GM21576 (cell line): Measurements from ENCODE around the gene CFAP410.

Experiments
- ATAC-seq: cut with Tn5 transposase; IDR thresholded peaks from one replicate; pipeline ENCODE4 v1.9.1; 2021; ENCODE audit warnings: mild to moderate bottlenecking, moderate library complexity; ENCODE audit not compliant: unreplicated experiment

The CFAP410 gene

DNA sequence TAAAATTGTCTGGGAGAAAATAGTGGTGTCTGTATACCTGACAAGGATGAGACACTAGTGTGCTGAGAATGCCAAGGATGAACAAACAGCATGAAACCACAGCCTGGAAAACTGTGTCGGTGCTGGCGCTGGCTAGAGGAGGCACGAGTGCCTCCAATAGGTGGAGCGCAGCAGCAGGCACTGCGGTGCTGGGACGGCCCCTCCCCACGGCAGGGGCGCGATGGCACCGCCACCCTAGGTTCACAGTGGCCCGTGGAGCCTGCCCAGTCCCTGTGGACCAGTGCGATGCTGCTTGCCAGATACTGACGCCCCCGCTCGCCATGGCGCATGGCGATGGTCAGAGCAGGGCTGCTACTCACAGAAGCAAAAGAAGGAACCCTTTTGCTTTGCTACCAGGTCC, 6.8 kb downstream of the CFAP410 start:
- ATAC-seq, result no peak

DNA sequence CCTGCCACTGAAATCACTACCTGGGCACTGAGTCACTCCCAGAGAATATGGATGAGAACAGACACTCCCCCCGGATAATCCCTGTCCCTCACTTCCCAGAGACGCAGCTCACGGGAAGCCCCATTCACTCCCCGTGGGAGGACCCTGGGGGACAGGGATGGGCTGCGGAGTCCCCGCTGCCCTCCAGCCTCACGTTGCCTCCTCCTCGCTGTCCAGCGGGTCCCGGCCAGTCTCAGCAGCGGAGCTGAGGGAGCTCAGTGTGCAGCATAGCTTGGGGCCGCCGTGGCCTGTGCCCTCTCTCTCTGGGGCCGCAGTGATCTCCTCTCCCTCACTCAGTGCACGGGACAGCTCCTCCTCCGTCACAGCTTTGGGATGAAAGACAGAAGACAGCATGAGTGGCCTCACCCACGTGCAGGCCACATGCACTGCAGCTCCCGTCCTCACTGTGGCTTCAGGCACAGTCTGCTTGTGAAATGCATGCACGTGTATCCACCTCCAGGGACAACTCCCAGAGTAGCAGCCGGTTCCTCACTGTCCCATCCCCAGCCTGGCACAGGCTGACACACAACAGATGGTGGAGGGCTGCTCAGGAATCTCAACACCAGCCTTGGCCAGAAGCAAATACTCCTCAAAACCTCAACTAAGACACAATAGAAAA, 7.4 kb downstream of the CFAP410 start:
- ATAC-seq, result no peak

DNA sequence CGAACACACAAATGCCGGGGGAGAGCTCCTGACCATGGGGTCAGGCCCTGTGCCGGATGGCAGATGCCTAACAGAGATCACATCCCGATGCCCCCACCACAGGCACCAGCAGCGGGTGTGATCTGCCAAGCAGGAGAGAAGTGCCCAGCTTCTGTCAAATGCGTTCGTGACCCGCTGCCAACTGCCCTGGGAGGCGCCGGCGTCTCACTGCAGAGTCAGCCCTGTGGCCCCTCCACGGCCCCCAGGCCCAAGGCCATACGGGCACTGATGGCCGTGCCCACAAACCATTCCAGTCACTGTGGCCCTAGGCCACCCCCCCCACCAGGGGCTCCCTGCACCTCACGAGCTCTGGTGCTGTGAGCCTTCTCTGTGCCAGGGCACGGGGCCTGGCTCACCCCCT, 8.0 kb downstream of the CFAP410 start:
- no peak for ATAC-seq

DNA sequence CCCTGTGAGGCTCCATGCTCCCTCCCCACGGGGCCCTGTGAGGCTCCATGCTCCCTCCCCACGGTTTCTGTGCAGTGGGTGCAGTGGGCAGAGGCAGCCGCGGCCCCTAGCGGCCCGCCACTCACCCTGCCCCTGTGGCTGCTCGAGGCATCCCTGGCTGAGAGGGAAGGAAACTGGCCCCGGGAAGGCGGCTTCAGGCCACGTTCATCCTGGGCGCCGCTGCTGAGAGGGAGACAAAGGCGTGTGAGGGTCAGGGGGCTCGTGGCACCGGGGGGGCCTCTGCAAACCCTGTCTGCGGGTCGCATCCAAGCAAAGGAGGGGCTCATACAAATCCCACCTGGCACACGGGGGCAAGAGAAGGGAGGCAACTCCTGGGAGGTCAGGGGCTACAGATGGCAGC, 8.5 kb downstream of the CFAP410 start:
- ATAC-seq, result no peak

DNA sequence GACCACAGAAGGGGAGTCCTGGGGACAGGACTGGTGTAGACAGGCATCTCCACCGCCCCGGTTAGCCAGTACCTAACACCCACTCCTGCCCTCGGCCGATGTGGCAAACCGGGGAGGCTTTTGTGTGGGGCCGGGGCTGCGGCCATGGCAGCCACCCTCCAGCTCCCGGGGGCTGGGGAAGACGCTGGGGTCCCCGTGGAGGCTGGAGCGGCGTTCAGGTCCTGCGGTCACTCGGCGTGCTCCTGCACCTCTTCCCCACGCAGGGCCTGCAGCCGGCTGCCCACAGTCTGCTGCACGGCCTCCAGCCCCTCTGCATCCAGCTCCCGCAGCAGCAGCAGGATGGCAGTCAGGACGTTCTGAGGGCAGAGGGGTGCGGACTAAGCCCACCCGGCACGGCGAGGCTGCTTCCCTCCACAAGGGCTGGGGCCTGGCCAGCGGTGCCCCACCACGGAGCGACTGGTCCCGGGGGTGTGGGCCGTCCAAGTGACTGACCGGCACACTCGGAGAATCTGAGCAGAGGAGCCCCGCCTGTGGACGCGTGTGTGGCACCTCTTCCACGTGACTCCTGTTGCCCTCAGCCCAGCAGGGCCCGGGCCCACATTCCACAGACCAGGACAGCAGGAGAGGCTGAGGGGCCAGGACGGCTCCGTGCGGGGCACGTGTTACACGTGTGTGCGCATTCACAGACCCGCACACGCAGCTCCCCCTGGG, 9.1 kb downstream of the CFAP410 start:
- no peak for ATAC-seq

DNA sequence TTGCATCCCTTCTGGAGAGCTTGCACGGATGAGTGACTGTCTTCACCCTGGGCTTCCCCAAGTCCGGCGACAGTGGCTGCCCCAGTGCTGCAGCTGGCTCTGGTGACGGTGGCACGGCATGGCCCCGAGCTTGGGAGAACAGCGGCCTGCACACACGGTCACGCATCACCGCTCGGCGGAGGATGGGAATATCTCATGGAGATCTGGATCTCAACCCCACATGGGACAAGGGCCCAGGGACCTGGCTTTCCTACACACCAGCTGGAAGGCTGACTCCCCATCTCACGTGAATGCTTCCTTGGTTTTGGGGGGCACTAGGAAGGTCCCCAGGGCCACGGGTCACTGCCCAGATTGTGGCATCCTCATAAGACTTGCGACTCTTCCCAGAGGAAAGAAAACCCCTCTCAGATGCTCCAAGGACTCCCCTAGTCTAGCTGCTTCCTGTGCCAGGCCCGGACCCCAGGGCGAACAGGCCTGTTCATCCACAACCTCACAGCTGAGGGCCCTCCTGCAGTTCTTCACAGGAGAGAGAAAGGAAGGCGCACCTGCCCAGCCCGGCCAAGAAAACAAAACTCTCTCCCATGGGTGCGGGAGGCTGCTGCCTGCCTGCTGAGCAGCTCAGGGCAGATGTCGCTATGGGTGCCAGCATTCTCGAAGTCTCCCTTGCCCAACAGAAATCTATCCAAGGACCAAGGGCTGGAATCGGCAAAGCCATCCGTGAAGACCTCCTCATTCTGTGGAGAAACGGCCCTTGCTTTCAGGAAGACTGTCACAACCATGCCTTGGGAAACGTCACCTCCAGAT, 9.9 kb downstream of the CFAP410 start:
- ATAC-seq, result no peak

DNA sequence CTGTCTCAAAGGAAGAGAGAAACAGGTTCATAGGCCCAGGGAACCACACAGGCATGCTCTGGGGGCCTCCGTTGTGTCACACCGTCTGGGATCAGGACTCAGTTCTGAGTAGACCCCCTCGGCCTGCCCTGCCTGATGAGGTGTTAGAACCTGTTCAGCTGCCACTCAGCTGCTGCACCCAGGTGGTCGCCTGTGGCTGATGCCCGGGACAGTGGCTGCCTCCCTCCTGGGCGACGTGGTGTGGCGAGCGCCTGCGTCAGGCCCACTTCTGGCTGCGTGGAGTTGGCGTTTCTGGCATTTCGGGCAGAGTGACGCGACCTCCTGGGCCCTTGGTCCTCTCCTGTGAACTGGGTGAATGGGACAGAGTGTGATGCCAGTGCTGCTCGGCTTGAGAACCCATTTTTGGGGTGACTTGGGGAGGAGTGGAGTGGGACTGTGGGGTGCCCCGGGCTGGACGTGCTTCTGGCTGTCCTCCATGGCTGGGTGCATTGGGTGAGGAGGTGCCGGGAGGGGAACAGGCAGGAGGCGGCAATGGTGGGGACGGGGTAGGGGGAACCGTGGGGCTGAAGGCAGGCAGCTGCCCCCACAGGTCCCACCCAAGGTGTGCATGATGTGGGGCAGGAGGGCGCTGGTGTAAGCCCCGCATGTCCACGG, 10.8 kb downstream of the CFAP410 start:
- no peak for ATAC-seq

DNA sequence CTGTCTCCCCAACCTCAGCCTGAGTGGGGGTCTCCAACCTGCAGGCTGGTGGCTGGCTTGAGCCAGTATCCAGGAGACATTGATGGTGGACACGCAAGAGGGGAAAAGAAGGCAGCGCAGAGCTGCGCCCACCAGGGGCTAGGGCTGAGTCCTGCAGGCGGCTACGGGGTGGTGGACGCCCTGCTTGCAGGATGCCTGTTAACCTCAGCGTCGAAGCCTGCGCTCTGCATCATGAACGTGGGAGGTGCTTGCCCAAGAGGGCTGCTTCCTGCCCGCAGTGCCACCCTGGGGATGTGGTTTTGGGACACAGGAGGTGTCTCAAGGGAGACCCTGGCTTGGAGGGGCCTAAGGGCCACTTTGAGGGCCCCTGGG, 11.6 kb downstream of the CFAP410 start:
- ATAC-seq, result no peak

DNA sequence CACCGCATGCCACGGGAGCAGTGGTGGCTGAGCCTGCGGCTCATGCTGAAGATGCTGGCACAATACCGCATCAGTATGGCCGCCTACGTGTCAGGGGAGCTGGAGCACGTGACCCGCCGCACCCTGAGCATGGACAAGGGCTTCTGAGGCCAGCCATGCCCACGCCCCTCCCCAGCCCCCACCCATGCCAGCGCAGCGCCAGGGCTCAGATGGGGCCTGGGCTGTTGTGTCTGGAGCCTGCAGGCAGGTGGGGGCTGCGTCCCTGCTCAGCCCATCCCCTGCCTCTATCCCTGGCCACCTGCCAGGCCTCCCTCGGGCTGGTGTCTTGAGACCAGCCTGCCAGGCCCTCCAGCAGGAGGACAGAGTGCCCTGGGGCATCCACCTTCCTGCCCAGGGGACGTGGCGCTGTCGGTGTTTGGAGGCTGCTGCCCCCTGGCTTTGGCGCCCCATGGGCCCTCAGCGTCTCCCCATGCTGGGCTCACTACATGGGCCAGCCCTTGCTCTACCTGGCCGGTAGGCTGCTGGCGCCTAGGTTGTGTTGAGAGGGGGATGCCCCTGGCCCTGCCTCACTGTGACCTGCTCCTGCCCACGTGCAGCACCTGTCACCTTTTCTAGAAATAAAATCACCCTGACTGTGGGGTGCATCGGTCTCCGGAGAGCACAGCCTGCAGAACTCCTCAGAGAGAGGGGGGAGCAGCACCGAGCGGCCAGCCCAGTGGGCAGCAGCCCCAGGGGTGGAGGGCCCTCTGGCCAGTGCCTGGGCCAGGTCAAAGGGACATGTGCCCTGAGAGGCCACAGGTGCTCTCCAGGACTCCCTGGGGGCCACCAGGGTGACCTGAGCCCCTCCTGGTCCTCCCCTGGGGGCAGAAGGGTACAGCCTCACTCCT, 12.2 kb downstream of the CFAP410 start:
- ATAC-seq, result no peak

DNA sequence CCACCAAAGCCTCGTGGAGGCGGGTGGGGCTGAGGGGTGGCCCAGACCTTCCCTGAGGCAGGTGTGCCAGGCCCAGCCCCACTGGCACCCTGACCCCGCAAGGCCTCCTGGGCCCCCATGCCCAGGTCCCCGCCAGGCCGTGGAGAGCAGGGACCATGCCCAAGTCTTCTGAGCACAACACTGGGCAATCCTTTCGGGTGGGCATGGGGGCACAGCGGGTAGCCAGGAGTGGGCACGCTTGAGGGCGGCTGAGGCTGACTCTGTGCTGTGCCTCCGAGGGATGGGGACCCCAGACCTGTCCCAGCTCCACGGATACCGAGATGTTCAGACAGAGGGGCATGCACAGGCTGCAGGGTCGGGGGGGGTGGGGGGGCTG, 12.9 kb downstream of the CFAP410 start:
- no peak for ATAC-seq

DNA sequence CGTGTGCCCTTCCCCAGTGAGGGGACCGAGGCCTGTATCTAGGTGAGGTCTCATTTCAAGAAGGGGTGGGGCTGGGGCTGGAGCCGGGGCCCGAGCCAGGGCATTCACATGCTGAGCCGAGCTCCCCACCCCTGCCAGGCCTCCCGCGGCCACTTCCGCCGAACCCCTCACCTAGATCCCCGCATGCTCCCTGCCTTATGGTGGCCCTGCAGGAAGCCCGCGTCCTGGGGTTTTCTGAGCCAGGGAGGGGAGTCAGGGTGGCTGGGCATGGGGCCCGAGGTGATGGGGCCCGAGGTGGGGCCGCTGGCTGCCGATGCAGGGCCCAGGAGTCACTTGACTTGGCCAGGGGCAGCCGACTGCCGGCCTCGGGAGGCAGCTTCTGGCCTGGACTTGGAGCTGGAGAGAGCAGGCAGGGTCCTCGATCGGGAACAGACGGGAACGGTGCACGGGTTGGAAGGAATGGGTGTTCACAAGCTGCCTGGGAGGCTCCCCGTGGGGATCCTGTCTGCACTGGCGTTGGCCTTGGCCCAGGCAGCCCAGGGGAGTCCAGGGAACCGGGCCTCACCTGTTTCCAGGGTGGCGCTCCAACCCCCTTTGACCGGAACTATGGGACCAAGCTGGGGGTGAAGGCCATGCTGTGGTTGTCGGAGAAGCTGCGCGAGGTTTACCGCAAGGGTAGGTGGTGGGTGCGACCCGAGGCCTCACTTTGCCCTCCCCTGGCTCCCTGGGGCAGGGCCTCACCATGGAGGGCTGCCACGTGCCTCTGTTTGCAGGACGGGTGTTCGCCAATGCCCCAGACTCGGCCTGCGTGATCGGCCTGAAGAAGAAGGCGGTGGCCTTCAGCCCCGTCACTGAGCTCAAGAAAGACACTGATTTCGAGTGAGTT, 13.6 kb downstream of the CFAP410 start:
- ATAC-seq, result no peak

DNA sequence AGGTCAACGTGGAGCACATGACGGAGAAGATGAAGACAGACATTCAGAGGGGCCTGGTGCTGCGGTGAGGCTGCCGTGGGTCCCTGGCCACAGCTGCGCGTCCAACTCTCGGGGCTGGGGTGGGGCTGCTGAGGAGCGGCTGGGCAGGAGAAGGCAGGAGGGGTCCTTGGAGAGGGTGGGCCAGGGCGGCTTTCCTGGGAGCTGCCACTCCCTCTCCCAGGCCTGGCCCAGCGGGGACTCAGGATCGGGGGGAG, 14.4 kb downstream of the CFAP410 start:
- ATAC-seq, result no peak

DNA sequence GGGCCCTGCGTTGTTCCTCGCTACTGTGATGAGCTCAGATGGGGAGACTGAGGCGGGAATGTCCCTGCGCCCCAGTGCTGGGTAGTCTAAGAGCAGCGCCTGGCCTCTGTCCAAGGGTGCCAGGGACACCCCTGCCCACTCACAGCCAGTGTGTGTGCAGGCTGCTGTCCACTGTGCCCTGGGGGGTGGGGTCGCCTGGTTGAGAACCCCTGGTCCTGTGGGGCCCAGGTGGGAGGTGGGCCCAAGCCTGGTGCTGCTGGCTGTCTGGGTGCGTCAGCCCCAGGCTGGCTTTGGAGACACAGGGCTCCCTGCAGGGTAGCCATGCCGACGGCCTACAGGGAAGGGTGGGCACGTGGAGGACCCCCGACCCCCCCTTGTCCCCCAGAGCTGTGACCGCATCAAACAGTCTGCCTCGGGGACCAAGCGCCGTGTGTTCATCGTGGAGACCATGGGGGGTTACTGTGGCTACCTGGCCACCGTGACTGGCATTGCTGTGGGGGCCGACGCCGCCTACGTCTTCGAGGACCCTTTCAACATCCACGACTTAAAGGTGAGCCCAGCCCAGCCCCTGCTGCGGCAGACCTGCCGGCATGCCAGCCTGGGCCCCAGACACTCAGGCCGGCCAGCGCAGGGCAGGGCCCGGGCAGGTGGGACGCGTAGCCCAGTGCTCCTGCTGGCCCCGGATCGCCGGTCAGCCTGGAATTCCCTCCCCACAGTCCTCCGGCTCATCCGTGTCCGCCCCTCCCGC, 14.9 kb downstream of the CFAP410 start:
- ATAC-seq, result no peak

DNA sequence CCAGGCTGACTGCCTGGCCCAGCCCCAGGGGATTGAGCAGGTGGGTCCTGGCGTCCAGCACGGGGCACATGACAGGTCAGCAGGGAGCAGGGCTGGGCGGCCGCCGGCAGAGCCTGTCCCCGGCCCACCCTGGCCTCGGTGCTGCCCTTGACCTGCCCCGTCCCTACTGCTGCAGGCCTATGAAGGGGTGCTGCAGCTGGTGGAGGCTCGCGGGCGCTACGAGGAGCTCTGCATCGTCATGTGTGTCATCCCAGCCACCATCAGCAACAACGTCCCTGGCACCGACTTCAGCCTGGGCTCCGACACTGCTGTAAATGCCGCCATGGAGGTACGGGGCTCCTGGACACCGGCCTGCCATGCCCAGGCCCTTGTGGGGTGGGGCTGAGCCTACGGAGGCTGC, 15.6 kb downstream of the CFAP410 start:
- no peak for ATAC-seq

DNA sequence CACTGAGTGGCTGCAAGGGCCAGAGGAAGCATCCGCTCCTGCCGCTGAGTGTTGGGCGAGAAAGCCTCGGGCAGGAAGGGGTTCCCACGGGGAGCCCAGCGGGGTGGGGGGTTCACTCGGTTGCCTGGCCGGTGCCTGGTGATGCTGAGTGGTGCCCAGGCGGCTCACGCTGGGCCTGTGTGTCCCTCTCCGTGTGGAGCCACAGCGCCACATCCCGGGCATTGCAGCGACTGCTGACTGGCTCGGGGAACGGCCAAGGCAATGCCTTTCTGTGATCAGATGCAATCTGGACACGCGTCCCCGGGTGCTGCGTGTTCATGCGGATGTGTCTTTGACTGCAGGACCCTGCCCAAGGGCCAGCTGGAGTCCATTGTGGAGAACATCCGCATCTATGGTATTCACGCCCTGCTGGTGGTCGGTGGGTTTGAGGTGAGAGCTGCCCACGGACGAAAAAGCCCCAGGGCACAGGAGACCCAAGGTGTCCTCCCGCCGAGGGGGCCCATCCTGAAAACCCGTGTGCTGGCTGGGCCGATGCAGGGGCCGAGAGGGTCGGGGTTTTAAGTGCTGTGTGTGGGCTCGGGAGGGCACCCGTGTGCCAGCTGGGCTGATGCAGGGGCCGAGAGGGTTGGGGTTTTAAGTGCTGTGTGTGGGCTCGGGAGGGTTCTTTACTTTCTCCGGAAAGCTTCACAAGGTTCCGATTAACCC, 16.4 kb downstream of the CFAP410 start:
- ATAC-seq, result no peak

DNA sequence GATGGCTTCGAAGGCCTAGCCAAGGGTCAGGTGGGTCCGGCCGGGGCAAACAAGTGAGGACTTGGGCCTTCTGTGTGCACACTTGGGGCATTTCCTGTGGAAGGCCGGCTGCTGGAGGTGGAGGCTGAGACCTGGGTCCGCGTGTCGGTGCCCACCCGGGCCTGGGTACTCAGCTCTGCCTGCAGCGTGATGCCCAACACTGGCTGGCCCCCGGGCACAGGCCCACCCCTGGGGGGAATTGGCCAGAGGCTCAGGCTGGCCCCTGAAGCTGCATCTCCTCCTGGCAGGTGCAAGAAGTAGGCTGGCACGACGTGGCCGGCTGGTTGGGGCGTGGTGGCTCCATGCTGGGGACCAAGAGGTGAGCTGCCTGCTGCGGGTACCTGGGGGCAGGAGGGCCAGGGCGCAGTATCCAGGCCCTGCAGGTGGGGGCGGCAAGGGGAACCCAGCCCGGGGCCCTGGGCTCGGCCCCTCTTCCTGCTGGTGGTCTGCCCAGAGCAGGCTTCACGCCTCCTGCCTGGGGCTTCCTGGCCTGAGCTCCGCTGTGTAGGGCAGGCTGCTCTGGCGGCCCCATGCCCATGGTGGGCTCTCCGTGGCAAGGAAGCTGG, 17.2 kb downstream of the CFAP410 start:
- ATAC-seq, result no peak

DNA sequence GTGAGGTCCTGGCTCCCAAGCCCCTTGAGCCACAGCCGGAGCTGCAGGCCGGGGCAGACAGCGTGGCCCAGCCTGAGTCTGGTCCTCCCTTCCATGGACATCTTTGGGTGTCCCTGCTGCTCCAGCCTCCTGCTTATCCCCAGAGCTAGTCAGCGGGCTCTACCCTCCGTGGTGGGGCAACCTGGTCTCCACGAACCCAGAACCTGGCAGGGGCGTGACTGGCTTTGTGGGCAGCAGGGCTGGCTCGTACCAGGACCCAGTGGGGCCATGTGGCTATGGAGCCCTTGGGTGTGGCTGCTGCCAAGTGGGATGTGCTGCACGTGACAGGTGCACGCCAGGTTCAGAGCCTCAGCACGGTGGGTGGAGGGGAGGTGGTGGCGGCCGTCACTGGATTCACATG, 18.3 kb downstream of the CFAP410 start:
- no peak for ATAC-seq

DNA sequence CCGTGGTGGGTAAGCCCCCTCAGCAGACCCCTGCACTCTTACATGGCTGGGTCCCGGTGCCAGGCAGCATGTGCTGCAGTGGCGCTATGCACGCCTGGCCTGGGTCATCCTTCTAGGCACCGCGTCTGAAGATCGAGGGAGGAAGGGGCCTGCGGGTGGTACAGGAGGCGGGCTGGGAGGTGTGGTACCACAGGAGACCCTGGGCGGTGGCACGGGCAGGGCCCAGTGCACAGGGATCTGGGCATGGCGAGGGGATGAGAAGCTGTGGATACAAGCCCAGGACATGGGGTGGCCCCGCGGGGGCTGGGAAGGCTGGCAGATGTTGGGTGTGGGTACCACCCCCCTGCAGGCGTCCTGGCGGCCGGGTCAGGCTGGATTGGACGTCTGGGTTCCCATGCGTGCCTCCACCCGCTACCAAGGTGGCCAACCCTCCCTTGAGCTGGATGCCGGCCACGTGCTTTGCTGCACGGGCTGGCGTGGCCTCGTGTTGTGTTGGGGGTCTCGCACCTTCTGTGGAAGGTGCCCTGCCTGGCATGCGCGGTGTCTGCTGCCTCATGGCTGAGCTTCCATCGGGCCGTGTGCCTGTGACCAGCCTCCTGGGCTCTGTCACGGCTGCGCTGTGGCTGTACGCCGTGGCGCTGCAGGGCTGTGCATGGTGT, 19.7 kb downstream of the CFAP410 start:
- no peak for ATAC-seq
